Ishikawa (cell line): ENCODE data around the gene ZNF24.

Experiments used
- CEBPB ChIP-seq: IDR thresholded peaks from 2 replicates; pipeline ENCODE4 v1.6.1; 2012
- CREB1 ChIP-seq: IDR thresholded peaks from 2 replicates; pipeline ENCODE4 v1.6.1; 2012; ENCODE audit warnings: low read depth
- EGR1 ChIP-seq: IDR thresholded peaks from 2 replicates; pipeline ENCODE4 v1.6.1; 2012
- EP300 ChIP-seq: IDR thresholded peaks from 2 replicates; pipeline ENCODE4 v1.6.1; 2012; ENCODE audit warnings: borderline replicate concordance
- FOXM1 ChIP-seq: IDR thresholded peaks from 2 replicates; pipeline ENCODE4 v1.6.1; 2012; ENCODE audit warnings: low read depth, borderline replicate concordance
- MAX ChIP-seq: IDR thresholded peaks from 2 replicates; pipeline ENCODE4 v1.6.1; 2012
- NFIC ChIP-seq: IDR thresholded peaks from 2 replicates; pipeline ENCODE4 v1.6.1; 2012
- RAD21 ChIP-seq: IDR thresholded peaks from 2 replicates; pipeline ENCODE4 v1.6.1; 2012; ENCODE audit warnings: low read depth
- REST ChIP-seq: IDR thresholded peaks from 2 replicates; pipeline ENCODE4 v1.6.1; 2012; ENCODE audit warnings: low read depth, mild to moderate bottlenecking
- TAF1 ChIP-seq: IDR thresholded peaks from 2 replicates; pipeline ENCODE4 v1.6.1; 2012; ENCODE audit warnings: low read depth, mild to moderate bottlenecking
- TCF12 ChIP-seq: IDR thresholded peaks from 2 replicates; pipeline ENCODE4 v1.6.1; 2012; ENCODE audit warnings: low read depth
- TEAD4 ChIP-seq: IDR thresholded peaks from 2 replicates; pipeline ENCODE4 v1.6.1; 2012
- USF1 ChIP-seq: IDR thresholded peaks from 2 replicates; pipeline ENCODE4 v1.6.1; 2012
- YY1 ChIP-seq: IDR thresholded peaks from 2 replicates; pipeline ENCODE4 v1.6.1; 2012; ENCODE audit warnings: low read depth
- ZBTB7A ChIP-seq: IDR thresholded peaks from 2 replicates; pipeline ENCODE4 v1.6.1; 2012; ENCODE audit warnings: low read depth

ZNF24 gene

GRCh38 chr18:35311496-35311895 lies 32.7 kb downstream of the ZNF24 start:
- TF ChIP-seq ZBTB7A (no peak), RAD21 (no peak)

- no peak for TF ChIP-seq RAD21
- no peak for TF ChIP-seq NFIC
- TF ChIP-seq EP300 = no peak
- no peak for TF ChIP-seq CEBPB
- TF ChIP-seq CREB1 = no peak
- no peak for TF ChIP-seq EGR1
- no peak for TF ChIP-seq ZBTB7A
- TF ChIP-seq REST = no peak
- TF ChIP-seq YY1 = no peak
- TF ChIP-seq TAF1 = no peak
- no peak for TF ChIP-seq USF1
- TF ChIP-seq TEAD4 = no peak
- TF ChIP-seq FOXM1 = no peak
- TF ChIP-seq MAX = no peak
- TF ChIP-seq TCF12 = no peak
Measured at GRCh38 chr18:35306588-35307250, 37.5 kb downstream of the ZNF24 start.

- TF ChIP-seq REST (no peak), TEAD4 (no peak), EP300 (no peak), CREB1 (no peak), FOXM1 (no peak), MAX (no peak), NFIC (no peak), USF1 (no peak), EGR1 (no peak), YY1 (no peak), ZBTB7A (no peak)
Measured at GRCh38 chr18:35303610-35304009, 40.6 kb downstream of the ZNF24 start.

GRCh38 chr18:35296060-35296459 lies 48.2 kb downstream of the ZNF24 start:
- TF ChIP-seq TCF12 = no peak
- no peak for TF ChIP-seq USF1
- TF ChIP-seq EP300 = no peak
- TF ChIP-seq REST = no peak
- TF ChIP-seq FOXM1 = no peak
- TF ChIP-seq CEBPB = no peak
- TF ChIP-seq RAD21 = no peak
- TF ChIP-seq EGR1 = no peak
- TF ChIP-seq YY1 = no peak
- TF ChIP-seq TEAD4 = no peak
- TF ChIP-seq CREB1 = no peak
- TF ChIP-seq MAX = no peak
- TF ChIP-seq ZBTB7A = no peak
